ENCODE data around the gene MEGF9.

GRCh38 chr9:120603010-120603409 lies 111.3 kb downstream of the MEGF9 start:
- TF ChIP-seq SPI1 (IDR thresholded peaks at IDR 0.05; ENCODE audit: borderline replicate concordance, low read depth) (no peak), CTCF (IDR thresholded peaks at IDR 0.05; ENCODE audit: insufficient read depth, low read length) (no peak)

All from HL-60 (cell line).